Trophoblast cell (in vitro differentiated cells and primary cell): ENCODE measurements around the gene HS2ST1.
"Not testable (repeated sequence)": the region's sequence is repeated elsewhere in the genome, so short reads cannot be mapped to it uniquely, and the experiment has no call there.

ENCODE experiments used
- DNase-seq, 2 donors: peaks; one replicate each; pipeline ENCODE4 v3.0.0-alpha.2; 2016
- H2AFZ ChIP-seq: 2 replicates; pipeline ENCODE4 v1.6.1; 2013; ENCODE audit warnings: low read length, moderate library complexity, mild to moderate bottlenecking; ENCODE audit not compliant: insufficient read depth, poor library complexity
- H2AK5ac ChIP-seq: 2 replicates; pipeline ENCODE4 v1.6.1; 2013; ENCODE audit warnings: mild to moderate bottlenecking, low read length
- H2BK120ac ChIP-seq: 2 replicates; pipeline ENCODE4 v1.6.1; 2013; ENCODE audit warnings: low read length, mild to moderate bottlenecking, moderate library complexity; ENCODE audit not compliant: insufficient read depth, poor library complexity
- H2BK12ac ChIP-seq: 2 replicates; pipeline ENCODE4 v1.6.1; 2013; ENCODE audit warnings: mild to moderate bottlenecking, low read length, moderate library complexity
- H2BK5ac ChIP-seq: 2 replicates; pipeline ENCODE4 v1.6.1; 2013; ENCODE audit warnings: low read length, low read depth, moderate library complexity, mild to moderate bottlenecking; ENCODE audit not compliant: poor library complexity
- H3K14ac ChIP-seq: 2 replicates; pipeline ENCODE4 v1.6.1; 2013; ENCODE audit warnings: mild to moderate bottlenecking, low read length
- H3K18ac ChIP-seq: 2 replicates; pipeline ENCODE4 v1.6.1; 2013; ENCODE audit warnings: mild to moderate bottlenecking, low read length
- H3K23ac ChIP-seq: 2 replicates; pipeline ENCODE4 v1.6.1; 2013; ENCODE audit warnings: low read length
- H3K27ac ChIP-seq: 2 replicates; pipeline ENCODE4 v1.5.1; 2013; ENCODE audit warnings: low read depth, mild to moderate bottlenecking, inconsistent platforms, low read length, moderate library complexity
- H3K27me3 ChIP-seq: 2 replicates; pipeline ENCODE4 v1.6.1; 2013; ENCODE audit warnings: inconsistent platforms, mild to moderate bottlenecking, low read length, moderate library complexity; ENCODE audit not compliant: insufficient read depth
- H3K36me3 ChIP-seq, 2 experiments: 1 replicate in 1 of 2; 2 replicates in 1 of 2; pipeline ENCODE4 v1.6.1; 2013; ENCODE audit warnings: low read length in 2 of 2, mild to moderate bottlenecking in 2 of 2, moderate library complexity in 1 of 2; ENCODE audit not compliant: insufficient read depth in 2 of 2, control insufficient read depth in 1 of 2
- H3K4ac ChIP-seq: 2 replicates; pipeline ENCODE4 v1.6.1; 2013; ENCODE audit warnings: low read depth, mild to moderate bottlenecking, low read length, moderate library complexity
- H3K4me1 ChIP-seq, 2 experiments: 1 replicate in 1 of 2; 2 replicates in 1 of 2; pipeline ENCODE4 v1.6.1; 2013; ENCODE audit warnings: low read length in 2 of 2, mild to moderate bottlenecking in 2 of 2, moderate library complexity in 1 of 2; ENCODE audit not compliant: insufficient read depth in 2 of 2, control insufficient read depth in 1 of 2
- H3K4me2 ChIP-seq: 2 replicates; pipeline ENCODE4 v1.6.1; 2013; ENCODE audit warnings: inconsistent platforms, mild to moderate bottlenecking, low read length, moderate library complexity
- H3K4me3 ChIP-seq: 2 replicates; pipeline ENCODE4 v1.5.1; 2013; ENCODE audit warnings: mild to moderate bottlenecking, low read depth, low read length, inconsistent platforms
- H3K79me1 ChIP-seq: one replicate; pipeline ENCODE4 v1.6.1; 2013; ENCODE audit warnings: low read length
- H3K79me2 ChIP-seq: 2 replicates; pipeline ENCODE4 v1.6.1; 2013; ENCODE audit warnings: low read length, mild to moderate bottlenecking; ENCODE audit not compliant: control insufficient read depth, insufficient read depth, poor library complexity
- H3K9ac ChIP-seq: 2 replicates; pipeline ENCODE4 v1.6.1; 2013; ENCODE audit warnings: mild to moderate bottlenecking, low read length
- H3K9me3 ChIP-seq: 2 replicates; pipeline ENCODE4 v1.6.1; 2013; ENCODE audit warnings: low read depth, mild to moderate bottlenecking, control low read depth, inconsistent platforms, low read length; ENCODE audit not compliant: insufficient read depth
- H4K12ac ChIP-seq: 2 replicates; pipeline ENCODE4 v1.6.1; 2013; ENCODE audit warnings: low read depth, mild to moderate bottlenecking, low read length, moderate library complexity
- H4K8ac ChIP-seq: 2 replicates; pipeline ENCODE4 v1.6.1; 2013; ENCODE audit warnings: low read depth, mild to moderate bottlenecking, low read length, moderate library complexity
- H4K91ac ChIP-seq: one replicate; pipeline ENCODE4 v1.6.1; 2013; ENCODE audit warnings: low read depth, mild to moderate bottlenecking, low read length, moderate library complexity
- WGBS: extraction: QIAGEN DNeasy Blood & Tissue Kit; methylation state at CpG from one replicate; pipeline ENCODE4 v1.1.7; 2013; ENCODE audit warnings: missing lambda C conversion rate; ENCODE audit not compliant: insufficient read length, insufficient coverage; ENCODE audit errors: extremely low coverage; 5-methylcytosine and 5-hydroxymethylcytosine counted together

The HS2ST1 gene

GRCh38 chr1:86983677-86984076, 69.2 kb downstream of the HS2ST1 start:
- not testable (repeated sequence) for H2BK5ac ChIP-seq, H3K23ac ChIP-seq, H3K14ac ChIP-seq, H2AK5ac ChIP-seq, H2BK120ac ChIP-seq, H3K27ac ChIP-seq, H3K4me2 ChIP-seq, H4K91ac ChIP-seq, H2BK12ac ChIP-seq, H4K12ac ChIP-seq, DNase-seq, H2AFZ ChIP-seq, H3K9ac ChIP-seq, H3K79me2 ChIP-seq, H3K27me3 ChIP-seq, H3K18ac ChIP-seq, H3K36me3 ChIP-seq, H3K4me3 ChIP-seq, H3K4me1 ChIP-seq, H3K79me1 ChIP-seq, H3K4ac ChIP-seq, H3K9me3 ChIP-seq, H4K8ac ChIP-seq
- WGBS = no CpG with 5 or more reads among the region's 12 CpGs

GRCh38 chr1:86987446-86987845, 73.0 kb downstream of the HS2ST1 start:
- Histone ChIP-seq H4K12ac (no peak overlapping the region), H3K36me3 (no peaks in the 10 kb centered on the region), H3K79me1 (peaks cover 3% of the 10 kb centered on the region), H3K79me2 (no peaks in the 10 kb centered on the region), H3K14ac (no peak overlapping the region), H2BK120ac (no peak overlapping the region), H3K4me1 (peaks cover 2 to 3% of the 10 kb centered on the region in 2 experiments), H2AFZ (no peak overlapping the region), H3K4me3 (no peak overlapping the region), H4K91ac (no peak overlapping the region), H2BK5ac (no peak overlapping the region), H3K18ac (no peak overlapping the region), H2AK5ac (no peak overlapping the region), H3K9ac (no peak overlapping the region), H3K27me3 (no peaks in the 10 kb centered on the region), H3K27ac (no peak overlapping the region), H3K23ac (no peak overlapping the region), H3K9me3 (no peaks in the 10 kb centered on the region), H2BK12ac (no peak overlapping the region), H4K8ac (no peak overlapping the region), H3K4ac (no peak overlapping the region), H3K4me2 (no peak overlapping the region)
- no peak for DNase-seq

DNA sequence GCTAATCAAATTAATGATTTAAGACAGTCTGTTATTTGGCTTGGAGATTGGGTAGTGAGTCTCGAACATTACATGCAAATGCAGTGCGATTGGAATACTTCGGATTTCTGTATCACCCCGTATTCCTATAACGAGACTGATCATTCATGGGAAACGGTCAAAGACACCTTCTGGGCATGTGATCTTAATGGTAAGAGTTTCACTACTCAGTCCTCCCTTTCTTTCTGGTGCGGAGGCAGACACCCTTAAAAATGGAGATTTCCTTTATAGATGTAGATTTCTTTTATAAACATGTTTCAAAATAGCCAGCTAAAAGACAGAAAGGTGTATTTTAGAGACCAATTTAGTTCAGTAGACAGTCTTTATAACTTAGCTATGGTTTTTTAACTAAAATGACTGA, 74.4 kb downstream of the HS2ST1 start:
- no CpG with 5 or more reads among the region's 7 CpGs for WGBS
- no peak overlapping the region for H2BK12ac ChIP-seq

DNA sequence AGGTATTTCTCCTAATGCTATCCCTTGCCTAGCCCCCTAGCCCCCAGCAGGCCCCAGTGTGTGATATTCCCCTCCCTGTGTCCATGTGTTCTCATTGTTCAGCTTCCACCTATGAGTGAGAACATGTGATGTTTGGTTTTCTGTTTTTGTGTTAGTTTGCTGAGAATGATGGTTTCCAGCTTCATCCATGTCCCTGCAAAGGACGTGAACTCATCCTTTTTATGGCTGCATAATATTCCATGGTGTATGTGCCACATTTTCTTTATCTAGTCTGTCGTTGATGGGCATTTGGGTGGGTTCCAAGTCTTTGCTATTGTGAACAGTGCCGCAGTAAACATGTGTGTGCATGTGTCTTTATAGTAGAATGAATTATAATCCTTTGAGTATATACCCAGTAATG, 75.3 kb downstream of the HS2ST1 start:
- H3K4me1 ChIP-seq, H2BK120ac ChIP-seq, H3K79me2 ChIP-seq, H3K4me2 ChIP-seq, H2BK5ac ChIP-seq, H3K14ac ChIP-seq, H4K8ac ChIP-seq, H2AK5ac ChIP-seq, H3K36me3 ChIP-seq, H3K4me3 ChIP-seq, DNase-seq, H3K27ac ChIP-seq, H4K12ac ChIP-seq, H2BK12ac ChIP-seq, H3K9me3 ChIP-seq, H3K27me3 ChIP-seq, H3K18ac ChIP-seq, H3K9ac ChIP-seq, H3K79me1 ChIP-seq, H2AFZ ChIP-seq, H3K23ac ChIP-seq, H3K4ac ChIP-seq, H4K91ac ChIP-seq: not testable (repeated sequence)
- WGBS = no CpG with 5 or more reads among the region's 3 CpGs

More for the DNA sequence above, 74.4 kb downstream of the HS2ST1 start:
- no peaks in the 10 kb centered on the region for H3K79me2 ChIP-seq
- peaks cover 4% of the 10 kb centered on the region in 2 experiments for H3K4me1 ChIP-seq
- H4K91ac ChIP-seq = no peak overlapping the region
- H3K9ac ChIP-seq = no peak overlapping the region
- peaks cover 4% of the 10 kb centered on the region for H3K79me1 ChIP-seq
- H4K8ac ChIP-seq = no peak overlapping the region
- no peaks in the 10 kb centered on the region for H3K9me3 ChIP-seq
- no peak overlapping the region for H3K4me2 ChIP-seq
- H3K14ac ChIP-seq = no peak overlapping the region
- no peak overlapping the region for H4K12ac ChIP-seq
- no peak overlapping the region for H2BK5ac ChIP-seq
- H3K4me3 ChIP-seq = no peak overlapping the region
- DNase-seq = no peak
- H3K27me3 ChIP-seq = no peaks in the 10 kb centered on the region
- H3K36me3 ChIP-seq = no peaks in the 10 kb centered on the region
- no peak overlapping the region for H3K4ac ChIP-seq
- H3K18ac ChIP-seq = no peak overlapping the region
- H3K23ac ChIP-seq = no peak overlapping the region
- H3K27ac ChIP-seq = no peak overlapping the region
- H2BK120ac ChIP-seq = no peak overlapping the region
- H2AK5ac ChIP-seq = no peak overlapping the region
- H2AFZ ChIP-seq = no peak overlapping the region
